ENCODE results near the gene RIF1. TPM values are rescaled to one million over a fixed set of nuclear protein-coding genes. Genes with fewer than 3 reads are reported as not detected.

RIF1 gene
- total and polyA plus RNA-seq, 9 of the 15 experiments (the other 6 are each of a cell fraction or from before 2014, with no cell fraction given), result 11.0 to 109 (median 44.2) TPM

DNA sequence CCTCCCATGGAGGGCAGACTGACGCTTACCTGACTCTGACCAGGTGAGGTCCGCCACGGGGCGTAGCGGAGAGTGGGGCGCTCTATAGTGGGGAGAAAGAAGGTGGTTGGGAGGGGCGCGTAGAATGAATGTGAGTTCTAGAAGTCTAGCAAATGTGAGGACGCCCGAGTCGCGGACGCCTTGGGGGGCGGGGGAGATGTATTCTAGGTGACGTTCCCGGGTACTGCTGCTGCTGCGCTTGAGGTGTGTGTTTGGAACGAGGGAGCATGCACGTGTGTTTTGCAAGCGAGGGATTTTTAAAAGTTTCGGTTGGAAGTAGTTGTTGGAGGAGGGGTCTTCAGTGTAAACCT, 758 bp downstream of the RIF1 start (continued):
- TF ChIP-seq TOE1 (IDR thresholded peaks at IDR 0.05; ENCODE audit: borderline replicate concordance) (no peak), TOE1 (CRISPR knock-in tag; IDR thresholded peaks at IDR 0.05; ENCODE audit: borderline replicate concordance, low read depth) (no peak), JUND (IDR thresholded peaks at IDR 0.05; ENCODE audit: borderline replicate concordance, low read depth, low read length) (no peak), JUND (tag; IDR thresholded peaks at IDR 0.05; ENCODE audit: borderline replicate concordance, low read depth, low read length) (no peak), PHB (CRISPR knock-in tag; IDR thresholded peaks at IDR 0.05) (no peak), HDAC6 (IDR thresholded peaks at IDR 0.05; ENCODE audit: low read depth, low read length) (no peak), TEAD1 (CRISPR knock-in tag; IDR thresholded peaks at IDR 0.05) (no peak), CAMTA2 (CRISPR knock-in tag; conservative IDR thresholded peaks at IDR 0.05) (0 out of 2 replicates have a peak, but pooled peaks have one; percentile 57), ESRRB (CRISPR knock-in tag; IDR thresholded peaks at IDR 0.05; ENCODE audit: borderline replicate concordance) (no peak), HDAC1 (IDR thresholded peaks at IDR 0.05) (peak in 1 of 2 experiments; percentile 9; a peak in 2 of 4 replicates), TRIM24 (IDR thresholded peaks at IDR 0.05) (no peak), LCOR (CRISPR knock-in tag; IDR thresholded peaks at IDR 0.05) (0 out of 2 replicates have a peak, but pooled peaks have one; percentile 20), SAFB (IDR thresholded peaks at IDR 0.05; ENCODE audit: borderline replicate concordance, low read depth, low read length) (no peak), SIRT6 (IDR thresholded peaks at IDR 0.05; ENCODE audit: low read depth, low read length) (no peak), SETDB1 (IDR thresholded peaks at IDR 0.05; ENCODE audit: low read length) (no peak), NFIX (CRISPR knock-in tag; IDR thresholded peaks at IDR 0.05; ENCODE audit: low read depth) (no peak), GTF2A2 (tag; IDR thresholded peaks at IDR 0.05) (0 out of 2 replicates have a peak, but pooled peaks have one; percentile 10), ZBTB8A (IDR thresholded peaks at IDR 0.05; ENCODE audit: partially characterized antibody) (no peak), SMARCE1 (IDR thresholded peaks at IDR 0.05) (peak; percentile 54; the same call in 1 of the 2 replicates), ZSCAN32 (CRISPR knock-in tag; IDR thresholded peaks at IDR 0.05) (no peak)
- TF ChIP-seq, protein P1, sequence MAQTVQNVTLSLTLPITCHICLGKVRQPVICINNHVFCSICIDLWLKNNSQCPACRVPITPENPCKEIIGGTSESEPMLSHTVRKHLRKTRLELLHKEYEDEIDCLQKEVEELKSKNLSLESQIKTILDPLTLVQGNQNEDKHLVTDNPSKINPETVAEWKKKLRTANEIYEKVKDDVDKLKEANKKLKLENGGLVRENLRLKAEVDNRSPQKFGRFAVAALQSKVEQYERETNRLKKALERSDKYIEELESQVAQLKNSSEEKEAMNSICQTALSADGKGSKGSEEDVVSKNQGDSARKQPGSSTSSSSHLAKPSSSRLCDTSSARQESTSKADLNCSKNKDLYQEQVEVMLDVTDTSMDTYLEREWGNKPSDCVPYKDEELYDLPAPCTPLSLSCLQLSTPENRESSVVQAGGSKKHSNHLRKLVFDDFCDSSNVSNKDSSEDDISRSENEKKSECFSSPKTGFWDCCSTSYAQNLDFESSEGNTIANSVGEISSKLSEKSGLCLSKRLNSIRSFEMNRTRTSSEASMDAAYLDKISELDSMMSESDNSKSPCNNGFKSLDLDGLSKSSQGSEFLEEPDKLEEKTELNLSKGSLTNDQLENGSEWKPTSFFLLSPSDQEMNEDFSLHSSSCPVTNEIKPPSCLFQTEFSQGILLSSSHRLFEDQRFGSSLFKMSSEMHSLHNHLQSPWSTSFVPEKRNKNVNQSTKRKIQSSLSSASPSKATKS (CRISPR knock-in tag; IDR thresholded peaks at IDR 0.05), result no peak
- TF ChIP-seq, protein P2, sequence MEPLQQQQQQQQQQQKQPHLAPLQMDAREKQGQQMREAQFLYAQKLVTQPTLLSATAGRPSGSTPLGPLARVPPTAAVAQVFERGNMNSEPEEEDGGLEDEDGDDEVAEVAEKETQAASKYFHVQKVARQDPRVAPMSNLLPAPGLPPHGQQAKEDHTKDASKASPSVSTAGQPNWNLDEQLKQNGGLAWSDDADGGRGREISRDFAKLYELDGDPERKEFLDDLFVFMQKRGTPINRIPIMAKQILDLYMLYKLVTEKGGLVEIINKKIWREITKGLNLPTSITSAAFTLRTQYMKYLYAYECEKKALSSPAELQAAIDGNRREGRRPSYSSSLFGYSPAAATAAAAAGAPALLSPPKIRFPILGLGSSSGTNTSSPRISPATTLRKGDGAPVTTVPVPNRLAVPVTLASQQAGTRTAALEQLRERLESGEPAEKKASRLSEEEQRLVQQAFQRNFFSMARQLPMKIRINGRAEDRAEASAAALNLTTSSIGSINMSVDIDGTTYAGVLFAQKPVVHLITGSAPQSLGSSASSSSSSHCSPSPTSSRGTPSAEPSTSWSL (CRISPR knock-in tag; IDR thresholded peaks at IDR 0.05; ENCODE audit: borderline replicate concordance), result no peak
- TF ChIP-seq, protein P3, sequence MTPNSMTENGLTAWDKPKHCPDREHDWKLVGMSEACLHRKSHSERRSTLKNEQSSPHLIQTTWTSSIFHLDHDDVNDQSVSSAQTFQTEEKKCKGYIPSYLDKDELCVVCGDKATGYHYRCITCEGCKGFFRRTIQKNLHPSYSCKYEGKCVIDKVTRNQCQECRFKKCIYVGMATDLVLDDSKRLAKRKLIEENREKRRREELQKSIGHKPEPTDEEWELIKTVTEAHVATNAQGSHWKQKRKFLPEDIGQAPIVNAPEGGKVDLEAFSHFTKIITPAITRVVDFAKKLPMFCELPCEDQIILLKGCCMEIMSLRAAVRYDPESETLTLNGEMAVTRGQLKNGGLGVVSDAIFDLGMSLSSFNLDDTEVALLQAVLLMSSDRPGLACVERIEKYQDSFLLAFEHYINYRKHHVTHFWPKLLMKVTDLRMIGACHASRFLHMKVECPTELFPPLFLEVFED (CRISPR knock-in tag; conservative IDR thresholded peaks at IDR 0.05), result peak; percentile 56; the same call in 1 of the 2 replicates

All from K562 (cell line).